WTC11 (cell line): ENCODE results near the gene WDR27. TPM values are rescaled to one million over a fixed set of nuclear protein-coding genes. Genes with fewer than 3 reads are reported as not detected.

Source experiments
- ATAC-seq: fragments of 200-7000 bp; cut with Tn5 transposase; 2 replicates; pipeline ENCODE4 v1.10.0; 2021; ENCODE audit warnings: mild to moderate bottlenecking, moderate library complexity
- Bru-seq: library from RNA; stranded (reverse); fragments of 400-500 nt; gene quantifications from one replicate; lab custom pipeline; 2021; lab: Mats Ljungman, UMichigan
- CTCF ChIA-PET: fragments of 300-600 bp; sonication (Branson Sonifier 250); formaldehyde crosslinking; loops from one replicate; lab custom pipeline; 2021; ENCODE audit warnings: antibody characterized with exemption; lab: Charles Lee
- POLR2A ChIA-PET: fragments of 350-600 bp; sonication (Branson Sonifier 250); formaldehyde crosslinking; loops from one replicate; lab custom pipeline; 2021; ENCODE audit warnings: antibody characterized with exemption; lab: Charles Lee
- DNase-seq: peaks from one replicate; pipeline ENCODE4 v3.0.0; 2021; ENCODE audit warnings: low spot score
- H3K27ac Mint-ChIP-seq: 2 replicates; pipeline ENCODE4 v1.8.0; 2021; ENCODE audit warnings: mixed read lengths
- H3K27me3 Mint-ChIP-seq: 2 replicates; pipeline ENCODE4 v1.8.0; 2021; ENCODE audit warnings: low read depth, mild to moderate bottlenecking, moderate library complexity, mixed read lengths
- H3K36me3 Mint-ChIP-seq: 2 replicates; pipeline ENCODE4 v1.8.0; 2021; ENCODE audit warnings: mixed read lengths
- H3K4me1 Mint-ChIP-seq: 2 replicates; pipeline ENCODE4 v1.8.0; 2022; ENCODE audit warnings: mixed read lengths
- H3K4me3 Mint-ChIP-seq: 2 replicates; pipeline ENCODE4 v1.8.0; 2021; ENCODE audit warnings: mild to moderate bottlenecking, moderate library complexity, mixed read lengths
- H3K9me3 Mint-ChIP-seq: 2 replicates; pipeline ENCODE4 v1.8.0; 2021; ENCODE audit warnings: mixed read lengths
- CREB1 ChIP-seq: sonication (generic); formaldehyde crosslinking; IDR thresholded peaks from 2 replicates; pipeline ENCODE4 v1.8.0; 2023; ENCODE audit warnings: mild to moderate bottlenecking, missing genetic modification reagents
- EMX1 ChIP-seq: fragments of 250-450 bp; sonication (Bioruptor Pico); IDR thresholded peaks from 2 replicates; pipeline ENCODE4 v1.8.0; 2021; ENCODE audit warnings: mild to moderate bottlenecking
- HMGA2 ChIP-seq: fragments of 250-450 bp; sonication (Bioruptor Pico); IDR thresholded peaks from 2 replicates; pipeline ENCODE4 v1.4.0; 2021; ENCODE audit warnings: mild to moderate bottlenecking, moderate library complexity
- JUN ChIP-seq: sonication (generic); formaldehyde crosslinking; IDR thresholded peaks from 2 replicates; pipeline ENCODE4 v1.8.0; 2023; ENCODE audit warnings: mild to moderate bottlenecking, missing genetic modification reagents
- MYBL2 ChIP-seq: sonication (generic); formaldehyde crosslinking; IDR thresholded peaks from 2 replicates; pipeline ENCODE4 v1.8.1; 2023; ENCODE audit warnings: mild to moderate bottlenecking, moderate library complexity, missing genetic modification reagents
- NFATC4 ChIP-seq: fragments of 250-450 bp; sonication (Bioruptor Pico); IDR thresholded peaks from 2 replicates; pipeline ENCODE4 v1.9.0; 2021; ENCODE audit warnings: mild to moderate bottlenecking
- NFE2L1 ChIP-seq: sonication (generic); formaldehyde crosslinking; IDR thresholded peaks from 2 replicates; pipeline ENCODE4 v1.8.1; 2023; ENCODE audit warnings: missing genetic modification reagents
- NR2C2 ChIP-seq: sonication (generic); formaldehyde crosslinking; IDR thresholded peaks from 2 replicates; pipeline ENCODE4 v1.8.0; 2022; ENCODE audit warnings: mild to moderate bottlenecking, missing genetic modification reagents
- SMAD3 ChIP-seq: sonication (generic); formaldehyde crosslinking; IDR thresholded peaks from 2 replicates; pipeline ENCODE4 v1.8.0; 2022; ENCODE audit warnings: missing genetic modification reagents, mild to moderate bottlenecking, borderline replicate concordance
- SP1 ChIP-seq: sonication (generic); formaldehyde crosslinking; conservative IDR thresholded peaks from 2 replicates; pipeline ENCODE4 v1.8.1; 2022; ENCODE audit warnings: missing genetic modification reagents
- TEAD1 ChIP-seq: sonication (generic); formaldehyde crosslinking; IDR thresholded peaks from 2 replicates; pipeline ENCODE4 v1.8.0; 2022; ENCODE audit warnings: mild to moderate bottlenecking, missing genetic modification reagents
- ZBTB21 ChIP-seq: sonication (generic); formaldehyde crosslinking; IDR thresholded peaks from 2 replicates; pipeline ENCODE4 v1.8.1; 2023; ENCODE audit warnings: mild to moderate bottlenecking, missing genetic modification reagents, borderline replicate concordance
- ZNF263 ChIP-seq: sonication (generic); formaldehyde crosslinking; IDR thresholded peaks from 2 replicates; pipeline ENCODE4 v1.8.1; 2022; ENCODE audit warnings: low read depth, mild to moderate bottlenecking, moderate library complexity, missing genetic modification reagents
- ZNF423 ChIP-seq: fragments of 250-450 bp; sonication (Bioruptor Pico); IDR thresholded peaks from 2 replicates; pipeline ENCODE4 v2.1.2; 2022; ENCODE audit warnings: mild to moderate bottlenecking, moderate library complexity
- long read RNA-seq, 3 experiments: library from RNA in 1 of 3; library from capped mRNA in 1 of 3; library from polyadenylated mRNA in 1 of 3; unstranded in 2 of 3; stranded (forward) in 1 of 3; transcript quantifications; one replicate each; pipeline ENCODE4 v2.0.0, GENCODE V29; 2021
- total RNA-seq: library from RNA; stranded (reverse); gene quantifications from 3 replicates; pipeline ENCODE4 v1.2.3, GENCODE V29; 2021
- TF ChIP-seq, protein P1 (sequence below): sonication (generic); formaldehyde crosslinking; IDR thresholded peaks from 2 replicates; pipeline ENCODE4 v1.8.0; 2022; ENCODE audit warnings: mild to moderate bottlenecking, missing genetic modification reagents
- TF ChIP-seq, protein P2 (sequence below): fragments of 250-450 bp; sonication (Bioruptor Pico); IDR thresholded peaks from 2 replicates; pipeline ENCODE4 v1.9.0; 2021; ENCODE audit warnings: moderate library complexity, mild to moderate bottlenecking, inconsistent platforms, borderline replicate concordance
- TF ChIP-seq, protein P3 (sequence below): sonication (generic); formaldehyde crosslinking; IDR thresholded peaks from 2 replicates; pipeline ENCODE4 v1.8.1; 2022; ENCODE audit warnings: low read depth, mild to moderate bottlenecking, moderate library complexity, missing genetic modification reagents, borderline replicate concordance
- TF ChIP-seq, protein P4 (sequence below): fragments of 250-450 bp; sonication (Bioruptor Pico); IDR thresholded peaks from 2 replicates; pipeline ENCODE4 v1.9.0; 2021; ENCODE audit warnings: mild to moderate bottlenecking
- TF ChIP-seq, protein P5 (sequence below): sonication (generic); formaldehyde crosslinking; conservative IDR thresholded peaks from 2 replicates; pipeline ENCODE4 v1.8.1; 2023; ENCODE audit warnings: mild to moderate bottlenecking, low read depth, missing genetic modification reagents, moderate library complexity
- TF ChIP-seq, protein P6 (sequence below): sonication (generic); formaldehyde crosslinking; IDR thresholded peaks from 2 replicates; pipeline ENCODE4 v1.8.0; 2023; ENCODE audit warnings: missing genetic modification reagents, mild to moderate bottlenecking, borderline replicate concordance
- TF ChIP-seq, protein P7 (sequence below): fragments of 200-600 bp; IDR thresholded peaks from 2 replicates; pipeline ENCODE4 v1.8.0; 2022; ENCODE audit warnings: antibody characterized with exemption
- TF ChIP-seq, protein P8 (sequence below): sonication (generic); formaldehyde crosslinking; IDR thresholded peaks from 2 replicates; pipeline ENCODE4 v1.8.0; 2022; ENCODE audit warnings: mild to moderate bottlenecking, missing genetic modification reagents

Gene WDR27
- total RNA-seq (83.4 to 126 TPM (median 90.6 TPM) in 3 replicates), Bru-seq, nascent RNA (percentile 87 among the genes with signal in this experiment)
- long read RNA-seq, experiment 1, partial matches to known transcripts: 19 of 98 reads
- long read RNA-seq, experiment 1, other reads (novel, unspliced or antisense): 77 of 98 reads
- long read RNA-seq, experiment 2, partial matches to known transcripts: 2 of 14 reads
- long read RNA-seq, experiment 2, other reads (novel, unspliced or antisense): 12 of 14 reads
- long read RNA-seq, experiment 3, partial matches to known transcripts: 1 of 8 reads
- long read RNA-seq, experiment 3, other reads (novel, unspliced or antisense): 6 of 8 reads

DNA sequence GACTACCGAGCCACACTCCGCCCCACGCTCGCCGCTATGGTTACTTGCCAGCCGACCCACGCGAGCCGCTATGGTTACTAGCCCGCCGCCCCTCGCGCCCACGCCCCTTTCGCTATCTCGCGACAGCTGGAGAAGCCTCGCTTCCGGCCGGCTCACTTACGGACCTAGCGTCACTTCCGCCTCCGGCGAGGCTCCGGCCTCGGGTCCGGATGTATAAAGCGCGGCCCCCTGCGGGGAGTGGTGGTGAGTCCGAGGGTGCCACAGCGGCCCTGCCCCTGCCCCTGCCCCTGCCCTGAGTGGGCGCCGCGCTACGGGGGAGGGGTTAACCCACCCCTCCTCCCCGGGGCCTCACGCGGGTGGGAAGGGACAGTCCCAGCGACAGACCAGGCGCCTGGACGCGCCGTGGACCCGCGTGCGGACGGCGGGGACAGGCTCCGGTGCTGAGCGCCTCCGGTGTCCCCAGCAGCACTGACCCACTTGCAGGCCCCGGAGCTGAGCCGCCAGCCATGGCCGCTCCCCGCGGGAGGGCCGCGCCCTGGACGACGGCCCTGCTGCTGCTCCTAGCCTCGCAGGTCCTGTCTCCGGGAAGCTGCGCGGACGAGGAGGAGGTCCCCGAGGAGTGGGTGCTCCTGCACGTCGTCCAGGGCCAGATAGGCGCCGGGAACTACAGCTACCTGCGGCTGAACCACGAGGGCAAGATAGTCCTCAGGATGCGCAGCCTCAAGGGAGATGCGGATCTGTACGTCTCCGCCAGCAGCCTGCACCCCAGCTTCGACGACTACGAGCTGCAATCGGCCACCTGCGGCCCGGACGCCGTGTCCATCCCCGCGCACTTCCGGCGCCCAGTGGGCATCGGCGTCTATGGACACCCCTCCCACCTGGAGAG, at the start of gene WDR27, which contains the start of gene C6orf120:
WDR27 (minus strand) TSS at position 76 of the 886 bp plus-strand sequence. CDS start 13,024 bp downstream, outside the sequence.
C6orf120 (plus strand) TSS at position 173 of the 886 bp plus-strand sequence; CDS start at position 507, 334 bp downstream.
- DNase-seq (peak; percentile 94), ATAC-seq (peak; percentile 82)
- peaks cover 29% of the 10 kb centered on the region for H3K4me1 Mint-ChIP-seq
- ChIA-PET POLR2A (interaction anchor here (1.0 to 3.8 kb wide), 5 partner anchors 18 to 589 kb away, joined by 3 to 14 read pairs (median 3); partner anchors contain the start of genes DLL1, DYNLT2, ERMARD and PHF10), CTCF (interaction anchor here (1.1 to 1.6 kb wide), 4 partner anchors 20 to 828 kb away, joined by 3 to 7 read pairs (median 4); no protein-coding TSS in a partner anchor)
- H3K9me3 Mint-ChIP-seq: peaks cover 4% of the 10 kb centered on the region; the same call in 1 of the 2 replicates
- H3K4me3 Mint-ChIP-seq: peak within 1 kb of the TSS; percentile 90
- H3K27me3 Mint-ChIP-seq: no peaks in the 10 kb centered on the region
- H3K27ac Mint-ChIP-seq: peak within 1 kb of the TSS; percentile 93
- peaks cover 20% of the 10 kb centered on the region for H3K36me3 Mint-ChIP-seq
- TF ChIP-seq SMAD3 (CRISPR knock-in tag) (peak; percentile 74), CREB1 (no peak), ZNF263 (CRISPR knock-in tag) (no peak), EMX1 (CRISPR knock-in tag) (no peak; the same call in 1 of the 2 replicates), ZBTB21 (CRISPR knock-in tag) (no peak), TEAD1 (CRISPR knock-in tag) (peak; percentile 55; the same call in 1 of the 2 replicates), MYBL2 (CRISPR knock-in tag) (0 out of 2 replicates have a peak, but pooled peaks have one; percentile 13), NFATC4 (no peak), HMGA2 (CRISPR knock-in tag) (no peak), SP1 (CRISPR knock-in tag) (peak; percentile 74), JUN (CRISPR knock-in tag) (no peak; the same call in 1 of the 2 replicates), NFE2L1 (CRISPR knock-in tag) (no peak), ZNF423 (CRISPR knock-in tag) (peak; percentile 45; the same call in 1 of the 2 replicates), NR2C2 (no peak)
- TF ChIP-seq, protein P1, sequence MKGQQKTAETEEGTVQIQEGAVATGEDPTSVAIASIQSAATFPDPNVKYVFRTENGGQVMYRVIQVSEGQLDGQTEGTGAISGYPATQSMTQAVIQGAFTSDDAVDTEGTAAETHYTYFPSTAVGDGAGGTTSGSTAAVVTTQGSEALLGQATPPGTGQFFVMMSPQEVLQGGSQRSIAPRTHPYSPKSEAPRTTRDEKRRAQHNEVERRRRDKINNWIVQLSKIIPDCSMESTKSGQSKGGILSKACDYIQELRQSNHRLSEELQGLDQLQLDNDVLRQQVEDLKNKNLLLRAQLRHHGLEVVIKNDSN: peak; percentile 43; the same call in 1 of the 2 replicates
- TF ChIP-seq, protein P2, sequence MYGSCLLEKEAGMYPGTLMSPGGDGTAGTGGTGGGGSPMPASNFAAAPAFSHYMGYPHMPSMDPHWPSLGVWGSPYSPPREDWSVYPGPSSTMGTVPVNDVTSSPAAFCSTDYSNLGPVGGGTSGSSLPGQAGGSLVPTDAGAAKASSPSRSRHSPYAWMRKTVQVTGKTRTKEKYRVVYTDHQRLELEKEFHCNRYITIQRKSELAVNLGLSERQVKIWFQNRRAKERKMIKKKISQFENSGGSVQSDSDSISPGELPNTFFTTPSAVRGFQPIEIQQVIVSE (CRISPR knock-in tag): no peak
- TF ChIP-seq, protein P3, sequence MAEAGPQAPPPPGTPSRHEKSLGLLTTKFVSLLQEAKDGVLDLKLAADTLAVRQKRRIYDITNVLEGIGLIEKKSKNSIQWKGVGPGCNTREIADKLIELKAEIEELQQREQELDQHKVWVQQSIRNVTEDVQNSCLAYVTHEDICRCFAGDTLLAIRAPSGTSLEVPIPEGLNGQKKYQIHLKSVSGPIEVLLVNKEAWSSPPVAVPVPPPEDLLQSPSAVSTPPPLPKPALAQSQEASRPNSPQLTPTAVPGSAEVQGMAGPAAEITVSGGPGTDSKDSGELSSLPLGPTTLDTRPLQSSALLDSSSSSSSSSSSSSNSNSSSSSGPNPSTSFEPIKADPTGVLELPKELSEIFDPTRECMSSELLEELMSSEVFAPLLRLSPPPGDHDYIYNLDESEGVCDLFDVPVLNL (CRISPR knock-in tag): no peak
- TF ChIP-seq, protein P4, sequence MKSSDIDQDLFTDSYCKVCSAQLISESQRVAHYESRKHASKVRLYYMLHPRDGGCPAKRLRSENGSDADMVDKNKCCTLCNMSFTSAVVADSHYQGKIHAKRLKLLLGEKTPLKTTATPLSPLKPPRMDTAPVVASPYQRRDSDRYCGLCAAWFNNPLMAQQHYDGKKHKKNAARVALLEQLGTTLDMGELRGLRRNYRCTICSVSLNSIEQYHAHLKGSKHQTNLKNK (CRISPR knock-in tag): no peak
- TF ChIP-seq, protein P5, sequence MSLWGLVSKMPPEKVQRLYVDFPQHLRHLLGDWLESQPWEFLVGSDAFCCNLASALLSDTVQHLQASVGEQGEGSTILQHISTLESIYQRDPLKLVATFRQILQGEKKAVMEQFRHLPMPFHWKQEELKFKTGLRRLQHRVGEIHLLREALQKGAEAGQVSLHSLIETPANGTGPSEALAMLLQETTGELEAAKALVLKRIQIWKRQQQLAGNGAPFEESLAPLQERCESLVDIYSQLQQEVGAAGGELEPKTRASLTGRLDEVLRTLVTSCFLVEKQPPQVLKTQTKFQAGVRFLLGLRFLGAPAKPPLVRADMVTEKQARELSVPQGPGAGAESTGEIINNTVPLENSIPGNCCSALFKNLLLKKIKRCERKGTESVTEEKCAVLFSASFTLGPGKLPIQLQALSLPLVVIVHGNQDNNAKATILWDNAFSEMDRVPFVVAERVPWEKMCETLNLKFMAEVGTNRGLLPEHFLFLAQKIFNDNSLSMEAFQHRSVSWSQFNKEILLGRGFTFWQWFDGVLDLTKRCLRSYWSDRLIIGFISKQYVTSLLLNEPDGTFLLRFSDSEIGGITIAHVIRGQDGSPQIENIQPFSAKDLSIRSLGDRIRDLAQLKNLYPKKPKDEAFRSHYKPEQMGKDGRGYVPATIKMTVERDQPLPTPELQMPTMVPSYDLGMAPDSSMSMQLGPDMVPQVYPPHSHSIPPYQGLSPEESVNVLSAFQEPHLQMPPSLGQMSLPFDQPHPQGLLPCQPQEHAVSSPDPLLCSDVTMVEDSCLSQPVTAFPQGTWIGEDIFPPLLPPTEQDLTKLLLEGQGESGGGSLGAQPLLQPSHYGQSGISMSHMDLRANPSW: no peak
- TF ChIP-seq, protein P6, sequence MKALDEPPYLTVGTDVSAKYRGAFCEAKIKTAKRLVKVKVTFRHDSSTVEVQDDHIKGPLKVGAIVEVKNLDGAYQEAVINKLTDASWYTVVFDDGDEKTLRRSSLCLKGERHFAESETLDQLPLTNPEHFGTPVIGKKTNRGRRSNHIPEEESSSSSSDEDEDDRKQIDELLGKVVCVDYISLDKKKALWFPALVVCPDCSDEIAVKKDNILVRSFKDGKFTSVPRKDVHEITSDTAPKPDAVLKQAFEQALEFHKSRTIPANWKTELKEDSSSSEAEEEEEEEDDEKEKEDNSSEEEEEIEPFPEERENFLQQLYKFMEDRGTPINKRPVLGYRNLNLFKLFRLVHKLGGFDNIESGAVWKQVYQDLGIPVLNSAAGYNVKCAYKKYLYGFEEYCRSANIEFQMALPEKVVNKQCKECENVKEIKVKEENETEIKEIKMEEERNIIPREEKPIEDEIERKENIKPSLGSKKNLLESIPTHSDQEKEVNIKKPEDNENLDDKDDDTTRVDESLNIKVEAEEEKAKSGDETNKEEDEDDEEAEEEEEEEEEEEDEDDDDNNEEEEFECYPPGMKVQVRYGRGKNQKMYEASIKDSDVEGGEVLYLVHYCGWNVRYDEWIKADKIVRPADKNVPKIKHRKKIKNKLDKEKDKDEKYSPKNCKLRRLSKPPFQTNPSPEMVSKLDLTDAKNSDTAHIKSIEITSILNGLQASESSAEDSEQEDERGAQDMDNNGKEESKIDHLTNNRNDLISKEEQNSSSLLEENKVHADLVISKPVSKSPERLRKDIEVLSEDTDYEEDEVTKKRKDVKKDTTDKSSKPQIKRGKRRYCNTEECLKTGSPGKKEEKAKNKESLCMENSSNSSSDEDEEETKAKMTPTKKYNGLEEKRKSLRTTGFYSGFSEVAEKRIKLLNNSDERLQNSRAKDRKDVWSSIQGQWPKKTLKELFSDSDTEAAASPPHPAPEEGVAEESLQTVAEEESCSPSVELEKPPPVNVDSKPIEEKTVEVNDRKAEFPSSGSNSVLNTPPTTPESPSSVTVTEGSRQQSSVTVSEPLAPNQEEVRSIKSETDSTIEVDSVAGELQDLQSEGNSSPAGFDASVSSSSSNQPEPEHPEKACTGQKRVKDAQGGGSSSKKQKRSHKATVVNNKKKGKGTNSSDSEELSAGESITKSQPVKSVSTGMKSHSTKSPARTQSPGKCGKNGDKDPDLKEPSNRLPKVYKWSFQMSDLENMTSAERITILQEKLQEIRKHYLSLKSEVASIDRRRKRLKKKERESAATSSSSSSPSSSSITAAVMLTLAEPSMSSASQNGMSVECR: peak; percentile 47; the same call in 1 of the 2 replicates
- TF ChIP-seq, protein P7, sequence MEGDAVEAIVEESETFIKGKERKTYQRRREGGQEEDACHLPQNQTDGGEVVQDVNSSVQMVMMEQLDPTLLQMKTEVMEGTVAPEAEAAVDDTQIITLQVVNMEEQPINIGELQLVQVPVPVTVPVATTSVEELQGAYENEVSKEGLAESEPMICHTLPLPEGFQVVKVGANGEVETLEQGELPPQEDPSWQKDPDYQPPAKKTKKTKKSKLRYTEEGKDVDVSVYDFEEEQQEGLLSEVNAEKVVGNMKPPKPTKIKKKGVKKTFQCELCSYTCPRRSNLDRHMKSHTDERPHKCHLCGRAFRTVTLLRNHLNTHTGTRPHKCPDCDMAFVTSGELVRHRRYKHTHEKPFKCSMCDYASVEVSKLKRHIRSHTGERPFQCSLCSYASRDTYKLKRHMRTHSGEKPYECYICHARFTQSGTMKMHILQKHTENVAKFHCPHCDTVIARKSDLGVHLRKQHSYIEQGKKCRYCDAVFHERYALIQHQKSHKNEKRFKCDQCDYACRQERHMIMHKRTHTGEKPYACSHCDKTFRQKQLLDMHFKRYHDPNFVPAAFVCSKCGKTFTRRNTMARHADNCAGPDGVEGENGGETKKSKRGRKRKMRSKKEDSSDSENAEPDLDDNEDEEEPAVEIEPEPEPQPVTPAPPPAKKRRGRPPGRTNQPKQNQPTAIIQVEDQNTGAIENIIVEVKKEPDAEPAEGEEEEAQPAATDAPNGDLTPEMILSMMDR: no peak
- TF ChIP-seq, protein P8, sequence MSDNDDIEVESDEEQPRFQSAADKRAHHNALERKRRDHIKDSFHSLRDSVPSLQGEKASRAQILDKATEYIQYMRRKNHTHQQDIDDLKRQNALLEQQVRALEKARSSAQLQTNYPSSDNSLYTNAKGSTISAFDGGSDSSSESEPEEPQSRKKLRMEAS: peak; percentile 70
